ENCODE results near the gene DLD.
A peak's percentile ranks its signal among the peaks of the same experiment; 100 is the strongest.

The DLD gene

DNA sequence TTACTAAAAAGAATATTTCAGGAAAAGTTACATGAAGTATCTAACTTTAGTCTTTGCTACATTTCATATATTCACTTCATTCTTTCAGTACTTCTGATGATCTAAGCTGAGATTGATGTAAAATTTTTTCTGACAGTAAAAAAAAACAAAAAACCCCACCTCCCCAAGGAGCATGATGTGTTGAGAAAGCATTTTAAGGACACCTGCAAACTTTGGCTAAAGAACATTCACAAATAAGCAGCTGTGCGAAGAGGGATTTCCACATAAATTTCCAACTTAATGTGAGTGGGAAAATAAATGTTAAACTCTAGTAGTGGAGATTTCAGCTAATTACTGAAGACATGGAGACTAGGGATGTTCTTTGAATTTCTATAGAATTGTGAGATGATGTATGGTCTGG lies 35.5 kb downstream of the DLD start:
- Histone ChIP-seq H3K27me3 (replicated peaks) (no peaks in the 10 kb centered on the region), H3K36me3 (replicated peaks) (peaks cover 97% of the 10 kb centered on the region), H3K4me3 (ENCODE audit: low read depth, low read length) (no peak overlapping the region), H3K27ac (no peak overlapping the region)
- DNase-seq = no peak
- in situ Hi-C loops (cut with HindIII; ENCODE audit: low pct_ligation_motif_present, low sequenced_read_pairs) = no loop called here
- TF ChIP-seq, protein P1, sequence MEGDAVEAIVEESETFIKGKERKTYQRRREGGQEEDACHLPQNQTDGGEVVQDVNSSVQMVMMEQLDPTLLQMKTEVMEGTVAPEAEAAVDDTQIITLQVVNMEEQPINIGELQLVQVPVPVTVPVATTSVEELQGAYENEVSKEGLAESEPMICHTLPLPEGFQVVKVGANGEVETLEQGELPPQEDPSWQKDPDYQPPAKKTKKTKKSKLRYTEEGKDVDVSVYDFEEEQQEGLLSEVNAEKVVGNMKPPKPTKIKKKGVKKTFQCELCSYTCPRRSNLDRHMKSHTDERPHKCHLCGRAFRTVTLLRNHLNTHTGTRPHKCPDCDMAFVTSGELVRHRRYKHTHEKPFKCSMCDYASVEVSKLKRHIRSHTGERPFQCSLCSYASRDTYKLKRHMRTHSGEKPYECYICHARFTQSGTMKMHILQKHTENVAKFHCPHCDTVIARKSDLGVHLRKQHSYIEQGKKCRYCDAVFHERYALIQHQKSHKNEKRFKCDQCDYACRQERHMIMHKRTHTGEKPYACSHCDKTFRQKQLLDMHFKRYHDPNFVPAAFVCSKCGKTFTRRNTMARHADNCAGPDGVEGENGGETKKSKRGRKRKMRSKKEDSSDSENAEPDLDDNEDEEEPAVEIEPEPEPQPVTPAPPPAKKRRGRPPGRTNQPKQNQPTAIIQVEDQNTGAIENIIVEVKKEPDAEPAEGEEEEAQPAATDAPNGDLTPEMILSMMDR (IDR thresholded peaks at IDR 0.05; ENCODE audit: low read depth, low read length, missing control alignments) = no peak

DNA sequence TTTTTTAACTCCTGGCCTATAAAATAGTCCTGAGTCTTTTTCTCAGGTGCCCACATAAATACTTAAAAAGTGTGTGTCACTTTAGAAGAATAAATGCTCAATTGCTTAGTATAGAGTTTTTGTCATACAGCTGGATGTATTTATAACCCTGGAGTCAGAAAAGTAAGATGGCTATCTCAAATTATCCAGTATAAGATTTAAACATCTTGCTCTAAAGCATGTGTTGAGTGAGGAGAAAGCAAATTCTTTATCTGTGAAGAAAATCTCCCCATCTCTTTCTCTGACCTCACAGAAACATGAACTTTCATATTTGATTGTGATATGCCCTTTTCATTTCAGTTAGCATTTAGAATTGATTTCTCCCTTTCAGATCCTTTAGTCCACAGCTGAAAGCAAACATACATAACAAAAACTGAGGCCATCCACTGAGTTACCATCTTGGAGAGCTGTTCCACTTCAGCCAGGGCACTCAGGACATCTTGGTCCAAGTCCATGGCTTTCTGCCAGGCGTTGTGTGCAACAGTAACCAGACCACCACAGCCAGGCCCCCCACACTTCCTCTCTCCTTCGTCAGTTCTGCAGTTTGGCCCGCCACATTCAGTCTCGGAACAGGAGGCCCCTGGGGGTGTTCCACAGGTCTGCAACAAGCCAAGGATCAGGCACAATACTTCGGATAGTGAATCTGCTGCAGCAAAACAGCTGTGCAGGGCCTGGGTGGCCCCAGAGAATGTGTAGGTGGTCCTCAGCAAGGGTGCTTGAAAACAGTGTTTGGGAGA lies 40.9 kb downstream of the DLD start:
- in situ Hi-C loops (cut with HindIII; ENCODE audit: low pct_ligation_motif_present, low sequenced_read_pairs) = no loop called here
- TF ChIP-seq, protein P1 (IDR thresholded peaks at IDR 0.05; ENCODE audit: low read depth, low read length, missing control alignments) = no peak
- H3K27me3 ChIP-seq (replicated peaks) = no peaks in the 10 kb centered on the region
- H3K27ac ChIP-seq = no peak overlapping the region
- no peak overlapping the region for H3K4me3 ChIP-seq (ENCODE audit: low read depth, low read length)
- peaks cover 89% of the 10 kb centered on the region for H3K36me3 ChIP-seq (replicated peaks)
- DNase-seq = no peak

DNA sequence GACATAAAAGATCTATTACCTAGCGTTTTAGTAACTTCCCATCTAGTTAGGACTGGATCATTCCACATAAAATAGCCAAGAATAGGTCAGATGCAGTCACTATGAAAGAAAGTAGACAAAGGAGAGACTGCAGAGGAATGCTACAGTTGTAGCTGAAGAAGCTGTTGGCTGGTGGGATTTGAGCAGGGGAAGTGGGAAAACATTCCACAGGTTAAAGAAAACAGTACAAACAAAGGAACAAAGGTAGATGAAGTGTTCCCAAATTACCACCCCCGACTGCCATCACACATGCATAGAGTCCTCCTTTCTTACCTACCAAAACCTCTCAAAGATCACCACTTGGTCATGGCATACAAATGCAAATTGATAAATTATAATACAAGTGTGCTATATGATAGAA lies 41.8 kb downstream of the DLD start:
- H3K27me3 ChIP-seq (replicated peaks) = no peaks in the 10 kb centered on the region
- no peak overlapping the region for H3K27ac ChIP-seq
- TF ChIP-seq, protein P1 (IDR thresholded peaks at IDR 0.05; ENCODE audit: low read depth, low read length, missing control alignments) = no peak
- DNase-seq = no peak
- peaks cover 91% of the 10 kb centered on the region for H3K36me3 ChIP-seq (replicated peaks)
- in situ Hi-C loops (cut with HindIII; ENCODE audit: low pct_ligation_motif_present, low sequenced_read_pairs) = no loop called here
- no peak overlapping the region for H3K4me3 ChIP-seq (ENCODE audit: low read depth, low read length)

DNA sequence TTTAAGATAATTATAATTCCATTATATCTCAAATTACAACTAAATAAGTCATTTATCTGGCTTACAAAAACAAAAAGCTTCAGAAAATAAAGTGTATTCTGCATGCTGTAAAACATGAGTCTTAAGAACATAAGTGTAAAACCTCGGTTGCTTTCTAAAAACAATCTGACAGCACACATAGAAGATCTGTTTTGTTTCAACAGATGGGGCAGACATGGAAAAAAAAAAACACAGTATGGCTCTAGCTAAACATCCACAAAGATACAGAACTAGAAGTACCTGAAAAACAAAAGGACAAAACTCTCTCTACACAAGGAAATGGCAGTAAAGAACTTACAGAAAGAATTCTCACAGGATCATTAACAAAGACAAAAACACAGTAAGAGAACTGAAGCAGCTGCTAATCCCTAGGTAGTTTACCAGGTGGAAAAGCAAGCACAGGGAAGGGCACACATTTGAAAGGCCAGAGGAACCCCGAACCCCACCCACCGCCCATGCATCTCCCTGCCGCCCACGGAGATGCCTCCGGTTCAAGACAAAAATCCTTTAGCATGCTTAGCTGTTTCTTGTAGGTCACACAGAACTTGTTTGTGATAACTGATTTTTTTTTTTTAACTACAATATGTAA lies 42.5 kb downstream of the DLD start:
- in situ Hi-C loops (cut with HindIII; ENCODE audit: low pct_ligation_motif_present, low sequenced_read_pairs) = no loop called here
- no peak for DNase-seq
- peaks cover 88% of the 10 kb centered on the region for H3K36me3 ChIP-seq (replicated peaks)
- H3K27me3 ChIP-seq (replicated peaks) = no peaks in the 10 kb centered on the region
- TF ChIP-seq, protein P1 (IDR thresholded peaks at IDR 0.05; ENCODE audit: low read depth, low read length, missing control alignments) = no peak
- H3K27ac ChIP-seq = no peak overlapping the region
- no peak overlapping the region for H3K4me3 ChIP-seq (ENCODE audit: low read depth, low read length)

DNA sequence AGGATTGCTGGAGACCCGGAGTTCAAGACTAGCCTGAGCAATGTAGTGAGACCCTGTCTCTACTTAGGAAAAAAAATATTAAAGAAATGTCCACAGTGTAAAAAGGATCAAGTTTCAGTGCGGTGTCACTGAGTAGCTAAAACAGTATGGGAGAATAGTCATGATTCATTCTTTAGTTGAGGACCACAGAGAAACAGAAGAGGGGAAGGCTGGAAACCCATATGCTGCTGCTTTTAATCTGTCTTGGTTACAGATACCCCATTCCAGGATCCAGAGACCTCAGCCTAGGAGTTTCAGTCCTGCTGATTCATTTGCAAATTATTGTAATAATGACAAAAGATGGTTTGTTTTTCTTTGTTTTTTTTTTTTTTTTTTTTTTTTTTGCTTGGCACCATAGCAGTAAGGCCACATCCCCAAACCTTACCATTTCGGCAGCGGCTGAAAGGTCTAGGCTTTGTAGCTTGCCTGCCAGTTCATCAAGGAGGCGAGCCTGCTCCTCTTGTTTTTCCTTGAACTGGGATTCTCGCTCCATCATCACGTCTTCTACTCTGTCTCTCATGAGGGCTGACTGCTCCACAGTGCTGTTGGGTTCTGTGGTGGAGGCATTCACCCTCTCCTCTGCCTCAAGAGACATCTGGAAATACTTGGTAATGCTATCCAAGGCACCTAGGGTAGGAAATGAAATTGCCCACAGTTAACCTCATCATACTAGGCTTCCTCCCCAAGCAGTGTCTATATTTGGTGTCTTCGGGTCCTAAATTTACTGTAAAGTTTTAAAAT lies 44.2 kb downstream of the DLD start:
- H3K27ac ChIP-seq = peak overlapping the region; percentile 44
- DNase-seq = peak; percentile 50
- in situ Hi-C loops (cut with HindIII; ENCODE audit: low pct_ligation_motif_present, low sequenced_read_pairs) = no loop called here
- TF ChIP-seq, protein P1 (IDR thresholded peaks at IDR 0.05; ENCODE audit: low read depth, low read length, missing control alignments) = no peak
- peaks cover 83% of the 10 kb centered on the region for H3K36me3 ChIP-seq (replicated peaks)
- H3K27me3 ChIP-seq (replicated peaks) = no peaks in the 10 kb centered on the region
- H3K4me3 ChIP-seq (ENCODE audit: low read depth, low read length) = no peak overlapping the region

Data from brain microvascular endothelial cell (primary cell).